Measurements from ENCODE around the gene POLR2B. TPM values are rescaled to one million over a fixed set of nuclear protein-coding genes. Genes with fewer than 3 reads are reported as not detected.

The POLR2B gene
- total RNA-seq, 1 experiment from 2014 or later: 129 TPM

DNA sequence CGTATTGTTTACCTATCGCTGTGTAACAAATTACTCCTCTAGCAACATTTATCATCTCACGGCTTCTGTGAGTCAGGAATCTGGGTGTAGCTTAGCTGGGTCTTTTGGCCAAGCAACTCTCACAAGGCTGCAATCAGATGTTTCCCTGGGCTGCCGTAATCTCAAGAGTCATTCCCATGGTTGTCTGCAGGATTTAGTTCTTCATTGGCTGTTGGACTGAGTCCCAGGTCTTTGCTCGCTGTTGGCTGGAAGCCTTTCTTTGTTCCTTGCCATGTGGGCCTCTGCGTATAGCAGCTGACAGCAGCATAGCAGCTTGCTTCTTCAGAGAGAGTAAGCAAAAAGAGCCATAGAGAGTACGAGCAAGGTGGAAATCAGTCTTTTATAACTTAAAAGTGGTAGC is 16.8 kb downstream of the POLR2B start:
- no peak overlapping the region for H2AFZ ChIP-seq (ENCODE audit: low read depth, low read length, poor library complexity, severe bottlenecking)
- H3K27ac ChIP-seq (ENCODE audit: low read depth, low read length): no peak overlapping the region
- no peak overlapping the region for H3K9ac ChIP-seq (ENCODE audit: low read length)
- ChIA-PET RAD21 (ENCODE audit: low non-redundant PET in 1 of 2, low total read pairs in 2 of 2, uncharacterized antibody in 2 of 2, unreplicated experiment in 2 of 2) (no interaction called here), CTCF (no interaction called here), POLR2A (interaction anchor here (0.9 kb wide), 1 partner anchor 17 kb away, joined by 3 read pairs; the partner anchor contains the start of gene POLR2B)
- no peak for ATAC-seq
- no peaks in the 10 kb centered on the region for H3K4me1 ChIP-seq (ENCODE audit: control insufficient read depth in 1 of 2, insufficient read depth in 2 of 2, low read length in 2 of 2)
- peaks cover 81% of the 10 kb centered on the region for H3K79me2 ChIP-seq (ENCODE audit: insufficient read depth, low read length)
- intact Hi-C loops (cut with micrococcal nuclease): no loop called here
- TF ChIP-seq, protein P1, sequence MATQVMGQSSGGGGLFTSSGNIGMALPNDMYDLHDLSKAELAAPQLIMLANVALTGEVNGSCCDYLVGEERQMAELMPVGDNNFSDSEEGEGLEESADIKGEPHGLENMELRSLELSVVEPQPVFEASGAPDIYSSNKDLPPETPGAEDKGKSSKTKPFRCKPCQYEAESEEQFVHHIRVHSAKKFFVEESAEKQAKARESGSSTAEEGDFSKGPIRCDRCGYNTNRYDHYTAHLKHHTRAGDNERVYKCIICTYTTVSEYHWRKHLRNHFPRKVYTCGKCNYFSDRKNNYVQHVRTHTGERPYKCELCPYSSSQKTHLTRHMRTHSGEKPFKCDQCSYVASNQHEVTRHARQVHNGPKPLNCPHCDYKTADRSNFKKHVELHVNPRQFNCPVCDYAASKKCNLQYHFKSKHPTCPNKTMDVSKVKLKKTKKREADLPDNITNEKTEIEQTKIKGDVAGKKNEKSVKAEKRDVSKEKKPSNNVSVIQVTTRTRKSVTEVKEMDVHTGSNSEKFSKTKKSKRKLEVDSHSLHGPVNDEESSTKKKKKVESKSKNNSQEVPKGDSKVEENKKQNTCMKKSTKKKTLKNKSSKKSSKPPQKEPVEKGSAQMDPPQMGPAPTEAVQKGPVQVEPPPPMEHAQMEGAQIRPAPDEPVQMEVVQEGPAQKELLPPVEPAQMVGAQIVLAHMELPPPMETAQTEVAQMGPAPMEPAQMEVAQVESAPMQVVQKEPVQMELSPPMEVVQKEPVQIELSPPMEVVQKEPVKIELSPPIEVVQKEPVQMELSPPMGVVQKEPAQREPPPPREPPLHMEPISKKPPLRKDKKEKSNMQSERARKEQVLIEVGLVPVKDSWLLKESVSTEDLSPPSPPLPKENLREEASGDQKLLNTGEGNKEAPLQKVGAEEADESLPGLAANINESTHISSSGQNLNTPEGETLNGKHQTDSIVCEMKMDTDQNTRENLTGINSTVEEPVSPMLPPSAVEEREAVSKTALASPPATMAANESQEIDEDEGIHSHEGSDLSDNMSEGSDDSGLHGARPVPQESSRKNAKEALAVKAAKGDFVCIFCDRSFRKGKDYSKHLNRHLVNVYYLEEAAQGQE (IDR thresholded peaks at IDR 0.05; ENCODE audit: low read depth): no peak
- no peak for TF ChIP-seq ELF1 (IDR thresholded peaks at IDR 0.05; ENCODE audit: borderline replicate concordance, low read depth)
- TF ChIP-seq SP1 (IDR thresholded peaks at IDR 0.05; ENCODE audit: low read depth): no peak
- no peak for TF ChIP-seq YY1 (IDR thresholded peaks at IDR 0.05; ENCODE audit: extremely low read depth, insufficient replicate concordance, low read depth, low read length)
- TF ChIP-seq, protein P2, sequence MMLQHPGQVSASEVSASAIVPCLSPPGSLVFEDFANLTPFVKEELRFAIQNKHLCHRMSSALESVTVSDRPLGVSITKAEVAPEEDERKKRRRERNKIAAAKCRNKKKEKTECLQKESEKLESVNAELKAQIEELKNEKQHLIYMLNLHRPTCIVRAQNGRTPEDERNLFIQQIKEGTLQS (IDR thresholded peaks at IDR 0.05): no peak
- no peak for TF ChIP-seq ZFX (IDR thresholded peaks at IDR 0.05)
- TF ChIP-seq, protein P3, sequence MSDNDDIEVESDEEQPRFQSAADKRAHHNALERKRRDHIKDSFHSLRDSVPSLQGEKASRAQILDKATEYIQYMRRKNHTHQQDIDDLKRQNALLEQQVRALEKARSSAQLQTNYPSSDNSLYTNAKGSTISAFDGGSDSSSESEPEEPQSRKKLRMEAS (IDR thresholded peaks at IDR 0.05): no peak
- no peak for TF ChIP-seq POLR2A (IDR thresholded peaks at IDR 0.05; ENCODE audit: borderline replicate concordance, extremely low read depth, insufficient read depth, insufficient read length)
- TF ChIP-seq, protein P4, sequence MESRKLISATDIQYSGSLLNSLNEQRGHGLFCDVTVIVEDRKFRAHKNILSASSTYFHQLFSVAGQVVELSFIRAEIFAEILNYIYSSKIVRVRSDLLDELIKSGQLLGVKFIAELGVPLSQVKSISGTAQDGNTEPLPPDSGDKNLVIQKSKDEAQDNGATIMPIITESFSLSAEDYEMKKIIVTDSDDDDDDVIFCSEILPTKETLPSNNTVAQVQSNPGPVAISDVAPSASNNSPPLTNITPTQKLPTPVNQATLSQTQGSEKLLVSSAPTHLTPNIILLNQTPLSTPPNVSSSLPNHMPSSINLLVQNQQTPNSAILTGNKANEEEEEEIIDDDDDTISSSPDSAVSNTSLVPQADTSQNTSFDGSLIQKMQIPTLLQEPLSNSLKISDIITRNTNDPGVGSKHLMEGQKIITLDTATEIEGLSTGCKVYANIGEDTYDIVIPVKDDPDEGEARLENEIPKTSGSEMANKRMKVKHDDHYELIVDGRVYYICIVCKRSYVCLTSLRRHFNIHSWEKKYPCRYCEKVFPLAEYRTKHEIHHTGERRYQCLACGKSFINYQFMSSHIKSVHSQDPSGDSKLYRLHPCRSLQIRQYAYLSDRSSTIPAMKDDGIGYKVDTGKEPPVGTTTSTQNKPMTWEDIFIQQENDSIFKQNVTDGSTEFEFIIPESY (IDR thresholded peaks at IDR 0.05; ENCODE audit: extremely low read depth, insufficient replicate concordance, low read length): no peak
- TF ChIP-seq CBX3 (IDR thresholded peaks at IDR 0.05; ENCODE audit: low read depth): no peak
- no peak for TF ChIP-seq POLR2AphosphoS5 (IDR thresholded peaks at IDR 0.05; ENCODE audit: low read depth, low read length)
- no peak for TF ChIP-seq TCF7L2 (IDR thresholded peaks at IDR 0.05; ENCODE audit: borderline replicate concordance, extremely low read depth, insufficient read depth, insufficient read length)
- no peak for TF ChIP-seq SIN3A (IDR thresholded peaks at IDR 0.05; ENCODE audit: low read depth)
- no peak for TF ChIP-seq CEBPB (IDR thresholded peaks at IDR 0.05; ENCODE audit: low read depth)
- TF ChIP-seq FOSL1 (IDR thresholded peaks at IDR 0.05; ENCODE audit: low read depth): no peak
- H3K9me2 ChIP-seq (ENCODE audit: insufficient read depth): no peaks in the 10 kb centered on the region
- no peak overlapping the region for H3K4me2 ChIP-seq (ENCODE audit: low read length)
- H3K27me3 ChIP-seq (ENCODE audit: insufficient read depth, low read length): no peaks in the 10 kb centered on the region
- DNase-seq (ENCODE audit: low read depth, low spot score): no peak
- H3K36me3 ChIP-seq (ENCODE audit: control insufficient read depth in 1 of 2, insufficient read depth in 2 of 2, low read length in 2 of 2): peaks cover 36 to 44% of the 10 kb centered on the region in 2 experiments
- no peaks in the 10 kb centered on the region for H3K9me3 ChIP-seq (ENCODE audit: control insufficient read depth in 1 of 2, insufficient read depth in 1 of 2, low read depth in 1 of 2, low read length in 2 of 2)
- no peak overlapping the region for H3K4me3 ChIP-seq (replicated peaks in 1 of 2; ENCODE audit: low read depth in 1 of 2, low read length in 2 of 2)
- BruUV-seq (replicated peaks): no TSS peak
- no peaks in the 10 kb centered on the region; the same call in 1 of the 2 replicates for H4K20me1 ChIP-seq (ENCODE audit: insufficient read depth)
